Central memory CD8-positive, alpha-beta T cell (primary cell): Measurements from ENCODE around the gene COBLL1.

Source experiments
- ATAC-seq: fragments of 150-1000 bp; cut with Tn5 transposase; replicated peaks from 2 replicates; pipeline ENCODE4 v1.10.0; 2022; ENCODE audit warnings: mild to moderate bottlenecking, moderate FRiP score, moderate number of reproducible peaks; ENCODE audit not compliant: poor library complexity, severe bottlenecking; ENCODE audit errors: extremely low read depth
- DNase-seq, 2 donors: peaks; one replicate each; pipeline ENCODE4 v3.0.0; 2021; ENCODE audit warnings: low spot score in 2 of 2
- H3K27ac Mint-ChIP-seq: one replicate; pipeline ENCODE4 v1.8.0; 2022; ENCODE audit warnings: low read depth, mild to moderate bottlenecking, moderate library complexity, mixed read lengths
- H3K27me3 Mint-ChIP-seq: one replicate; pipeline ENCODE4 v1.8.0; 2022; ENCODE audit warnings: mixed read lengths
- H3K36me3 Mint-ChIP-seq: one replicate; pipeline ENCODE4 v1.8.0; 2022; ENCODE audit warnings: mild to moderate bottlenecking, moderate library complexity, mixed read lengths; ENCODE audit not compliant: insufficient read depth
- H3K4me1 Mint-ChIP-seq: one replicate; pipeline ENCODE4 v1.8.0; 2022; ENCODE audit warnings: mixed read lengths
- H3K4me3 Mint-ChIP-seq: one replicate; pipeline ENCODE4 v1.8.0; 2022; ENCODE audit warnings: mild to moderate bottlenecking, moderate library complexity, mixed read lengths
- H3K9me3 Mint-ChIP-seq: one replicate; pipeline ENCODE4 v1.8.0; 2022; ENCODE audit warnings: mixed read lengths

Gene COBLL1

DNA sequence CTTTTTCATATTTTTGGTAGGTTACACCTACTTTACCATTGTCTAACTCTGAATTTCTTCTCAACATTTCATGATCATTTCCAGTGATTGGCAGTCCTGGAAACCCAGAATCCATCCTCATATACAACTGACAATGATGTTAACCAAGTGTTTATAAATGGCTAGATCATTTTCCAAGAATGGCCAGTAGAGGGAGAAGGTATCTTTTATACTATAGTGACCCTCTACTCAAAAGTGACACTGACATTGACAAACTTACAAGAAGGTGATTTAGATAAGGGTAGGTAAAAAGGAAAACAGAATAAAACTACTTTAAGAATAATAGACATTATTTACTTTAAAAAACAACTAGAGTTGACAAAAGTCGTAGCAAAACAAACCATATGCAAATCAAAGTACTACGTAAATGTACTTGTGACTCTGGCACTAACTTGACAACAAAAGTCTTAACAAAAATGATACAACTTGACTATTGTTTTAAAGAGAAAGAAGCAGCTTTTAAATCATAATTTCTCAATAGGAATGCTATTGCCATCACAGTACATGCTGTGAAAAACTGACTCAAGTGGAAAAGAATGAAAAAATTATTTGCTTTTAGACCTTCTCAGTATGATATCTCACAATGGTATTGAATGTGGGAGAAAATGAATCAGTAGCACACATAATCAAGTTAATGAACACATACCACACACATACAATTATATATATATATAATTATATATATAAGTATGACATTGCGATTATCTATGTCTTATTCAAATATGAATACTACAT is 143.7 kb downstream of the COBLL1 start:
- no peak overlapping the region for H3K4me3 Mint-ChIP-seq
- no peaks in the 10 kb centered on the region for H3K4me1 Mint-ChIP-seq
- H3K27ac Mint-ChIP-seq, result no peak overlapping the region
- DNase-seq (no peak), ATAC-seq (no peak)
- no peaks in the 10 kb centered on the region for H3K9me3 Mint-ChIP-seq
- H3K27me3 Mint-ChIP-seq, result no peaks in the 10 kb centered on the region
- peaks cover 2% of the 10 kb centered on the region for H3K36me3 Mint-ChIP-seq

DNA sequence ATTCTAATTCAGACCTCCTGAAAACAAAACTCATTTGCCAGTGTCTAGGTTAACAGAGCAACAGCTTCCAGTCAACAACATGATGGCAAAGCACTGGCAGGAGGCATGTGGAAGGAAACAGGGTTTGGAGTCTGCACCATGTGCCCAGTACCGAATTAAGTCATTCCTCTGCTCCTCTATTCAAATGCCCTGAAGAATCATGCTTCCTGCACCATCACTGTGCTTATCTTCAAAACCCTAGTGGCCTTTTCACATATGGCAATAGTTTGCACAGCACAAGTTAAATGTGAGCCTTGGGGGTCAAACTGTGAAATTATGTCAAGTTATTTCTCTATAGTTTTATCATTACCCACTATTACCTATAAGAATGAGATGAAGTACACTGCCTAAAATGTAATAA is 145.0 kb downstream of the COBLL1 start:
- no peaks in the 10 kb centered on the region for H3K4me1 Mint-ChIP-seq
- no peak overlapping the region for H3K4me3 Mint-ChIP-seq
- H3K27me3 Mint-ChIP-seq, result no peaks in the 10 kb centered on the region
- H3K36me3 Mint-ChIP-seq, result peaks cover 2% of the 10 kb centered on the region
- H3K9me3 Mint-ChIP-seq, result no peaks in the 10 kb centered on the region
- no peak for ATAC-seq
- DNase-seq, result no peak
- H3K27ac Mint-ChIP-seq, result no peak overlapping the region

DNA sequence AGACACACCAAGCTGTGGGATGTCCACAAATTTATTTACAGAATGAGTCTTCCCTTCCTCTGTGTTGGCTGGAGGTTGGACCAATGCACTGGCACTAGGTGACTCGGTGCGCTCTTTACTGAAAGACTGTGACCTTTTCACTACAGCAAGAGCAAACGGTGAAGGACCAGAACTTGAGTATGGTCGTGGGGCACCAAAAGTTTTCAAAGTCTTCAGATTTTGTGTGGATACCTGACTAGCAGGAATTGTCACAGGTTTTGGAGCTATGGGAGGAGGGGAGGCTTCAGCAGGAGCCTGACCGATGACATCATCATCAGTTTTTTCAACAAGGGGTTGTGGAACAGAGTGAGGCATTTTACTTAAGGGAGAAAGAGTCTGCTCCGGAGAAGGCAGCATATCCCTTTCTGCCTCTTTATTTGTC is 147.3 kb downstream of the COBLL1 start:
- ATAC-seq, result no peak
- Mint-ChIP-seq H3K4me3 (no peak overlapping the region), H3K36me3 (peaks cover 2% of the 10 kb centered on the region), H3K27ac (no peak overlapping the region), H3K9me3 (peaks cover 7% of the 10 kb centered on the region), H3K4me1 (no peaks in the 10 kb centered on the region), H3K27me3 (no peaks in the 10 kb centered on the region)
- DNase-seq, result no peak

DNA sequence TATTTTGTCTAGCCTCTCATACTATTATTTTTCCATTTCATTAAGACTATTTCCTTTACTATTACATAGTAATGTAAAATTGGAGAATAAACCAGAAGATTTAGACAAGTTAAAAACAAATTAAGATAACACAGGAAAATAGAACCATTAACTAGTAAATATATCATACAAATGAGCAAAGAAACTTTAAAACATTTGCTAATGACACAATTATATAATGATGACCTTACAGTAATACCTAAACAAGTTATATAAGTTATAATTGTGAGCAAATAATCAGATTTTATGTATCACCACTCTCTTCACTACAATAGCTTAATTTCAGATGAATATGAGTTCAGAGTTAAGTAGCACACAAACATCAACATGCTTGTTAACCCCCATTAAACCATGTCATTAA is 147.8 kb downstream of the COBLL1 start:
- no peaks in the 10 kb centered on the region for H3K4me1 Mint-ChIP-seq
- no peak overlapping the region for H3K4me3 Mint-ChIP-seq
- DNase-seq (no peak), ATAC-seq (no peak)
- no peaks in the 10 kb centered on the region for H3K27me3 Mint-ChIP-seq
- H3K27ac Mint-ChIP-seq, result no peak overlapping the region
- peaks cover 7% of the 10 kb centered on the region for H3K9me3 Mint-ChIP-seq
- peaks cover 2% of the 10 kb centered on the region for H3K36me3 Mint-ChIP-seq

DNA sequence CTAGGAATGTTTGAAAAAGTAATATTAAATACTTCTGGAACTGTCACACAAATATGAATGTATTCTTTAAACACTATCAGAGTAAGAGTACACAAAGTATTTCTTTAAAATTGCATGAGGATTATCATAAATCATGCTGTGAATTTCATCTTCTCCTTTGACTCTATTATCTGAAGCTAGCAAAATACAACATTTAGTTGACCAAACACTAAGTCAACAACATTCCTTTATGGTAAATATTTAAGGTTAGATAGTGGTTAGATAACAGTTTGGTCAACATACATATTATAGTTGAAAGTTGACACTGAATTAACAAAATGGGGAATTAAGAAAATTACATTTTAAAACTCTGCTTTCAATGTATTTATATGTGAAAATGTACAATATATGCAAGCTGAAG is 148.2 kb downstream of the COBLL1 start:
- peaks cover 7% of the 10 kb centered on the region for H3K9me3 Mint-ChIP-seq
- no peak overlapping the region for H3K4me3 Mint-ChIP-seq
- no peaks in the 10 kb centered on the region for H3K27me3 Mint-ChIP-seq
- ATAC-seq (no peak), DNase-seq (no peak)
- H3K27ac Mint-ChIP-seq, result no peak overlapping the region
- no peaks in the 10 kb centered on the region for H3K4me1 Mint-ChIP-seq
- H3K36me3 Mint-ChIP-seq, result no peaks in the 10 kb centered on the region

DNA sequence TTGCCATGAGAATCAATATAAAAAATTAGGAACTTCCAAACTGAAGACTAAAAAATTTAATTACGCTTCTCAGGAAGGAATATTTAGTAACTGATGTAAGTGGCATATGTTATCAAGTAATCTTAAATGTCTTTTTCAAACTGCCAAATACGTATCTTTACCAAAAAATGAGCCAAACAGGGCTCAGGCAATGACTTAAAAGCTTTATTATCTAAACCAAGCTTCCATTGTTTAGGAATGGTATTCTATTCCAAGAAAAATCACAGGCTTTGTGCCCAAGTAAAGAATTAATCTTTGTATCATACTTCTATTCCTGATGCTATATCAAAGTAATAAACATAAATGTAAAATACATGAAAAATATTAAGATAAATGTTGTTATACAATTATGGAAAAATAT is 148.7 kb downstream of the COBLL1 start:
- no peaks in the 10 kb centered on the region for H3K36me3 Mint-ChIP-seq
- H3K4me3 Mint-ChIP-seq, result no peak overlapping the region
- no peaks in the 10 kb centered on the region for H3K4me1 Mint-ChIP-seq
- no peaks in the 10 kb centered on the region for H3K27me3 Mint-ChIP-seq
- no peak for DNase-seq
- no peak overlapping the region for H3K27ac Mint-ChIP-seq
- no peak for ATAC-seq
- H3K9me3 Mint-ChIP-seq, result peaks cover 7% of the 10 kb centered on the region

DNA sequence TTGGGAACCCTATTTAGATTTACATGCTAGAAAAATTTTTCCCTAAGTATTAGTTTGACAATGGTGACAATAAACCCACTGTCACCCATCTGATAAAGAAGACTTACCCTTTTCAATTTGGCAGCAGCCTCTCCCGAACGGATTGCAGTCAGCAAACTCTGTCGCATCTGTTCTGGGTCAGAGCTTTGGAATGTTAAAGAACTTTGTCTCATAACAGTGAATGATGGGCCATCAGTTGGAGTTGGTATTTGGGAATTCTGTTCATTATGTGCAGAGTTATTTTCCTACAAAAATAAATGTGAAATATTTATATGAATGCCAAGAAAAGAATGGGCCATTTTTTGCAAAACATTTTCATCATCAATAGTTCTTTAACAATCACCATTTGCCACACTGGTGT is 149.5 kb downstream of the COBLL1 start:
- H3K4me3 Mint-ChIP-seq, result no peak overlapping the region
- H3K4me1 Mint-ChIP-seq, result no peaks in the 10 kb centered on the region
- ATAC-seq (no peak), DNase-seq (no peak)
- H3K9me3 Mint-ChIP-seq, result peaks cover 7% of the 10 kb centered on the region
- H3K36me3 Mint-ChIP-seq, result no peaks in the 10 kb centered on the region
- H3K27ac Mint-ChIP-seq, result no peak overlapping the region
- no peaks in the 10 kb centered on the region for H3K27me3 Mint-ChIP-seq

- H3K27me3 Mint-ChIP-seq, result no peaks in the 10 kb centered on the region
- DNase-seq (no peak), ATAC-seq (no peak)
- H3K4me1 Mint-ChIP-seq, result no peaks in the 10 kb centered on the region
- H3K4me3 Mint-ChIP-seq, result no peak overlapping the region
- no peaks in the 10 kb centered on the region for H3K36me3 Mint-ChIP-seq
- H3K9me3 Mint-ChIP-seq, result peaks cover 7% of the 10 kb centered on the region
- H3K27ac Mint-ChIP-seq, result no peak overlapping the region
Observed at GRCh38 chr2:164691346-164691887, 150.2 kb downstream of the COBLL1 start.

DNA sequence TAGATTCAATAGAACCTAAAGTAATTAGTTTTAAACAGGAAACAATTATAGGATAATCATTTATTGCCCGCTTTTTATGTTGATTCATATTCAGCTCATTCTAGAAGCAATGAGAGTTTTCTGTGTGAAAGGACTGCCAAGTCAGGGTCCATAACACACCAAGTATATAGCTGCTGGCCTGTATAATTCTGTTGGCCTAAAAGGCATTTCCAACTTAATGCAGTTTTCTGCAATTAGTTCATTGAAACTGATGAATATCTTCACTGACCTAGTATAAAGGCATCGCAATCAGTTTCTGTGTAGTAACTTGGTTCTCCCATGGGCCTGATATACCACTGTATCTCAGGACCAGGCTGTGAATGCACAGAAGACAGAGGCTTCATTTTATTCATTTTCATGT is 151.3 kb downstream of the COBLL1 start:
- no peak overlapping the region for H3K27ac Mint-ChIP-seq
- peaks cover 7% of the 10 kb centered on the region for H3K9me3 Mint-ChIP-seq
- H3K36me3 Mint-ChIP-seq, result no peaks in the 10 kb centered on the region
- no peak for DNase-seq
- ATAC-seq, result no peak
- H3K4me3 Mint-ChIP-seq, result no peak overlapping the region
- no peaks in the 10 kb centered on the region for H3K27me3 Mint-ChIP-seq
- H3K4me1 Mint-ChIP-seq, result no peaks in the 10 kb centered on the region

DNA sequence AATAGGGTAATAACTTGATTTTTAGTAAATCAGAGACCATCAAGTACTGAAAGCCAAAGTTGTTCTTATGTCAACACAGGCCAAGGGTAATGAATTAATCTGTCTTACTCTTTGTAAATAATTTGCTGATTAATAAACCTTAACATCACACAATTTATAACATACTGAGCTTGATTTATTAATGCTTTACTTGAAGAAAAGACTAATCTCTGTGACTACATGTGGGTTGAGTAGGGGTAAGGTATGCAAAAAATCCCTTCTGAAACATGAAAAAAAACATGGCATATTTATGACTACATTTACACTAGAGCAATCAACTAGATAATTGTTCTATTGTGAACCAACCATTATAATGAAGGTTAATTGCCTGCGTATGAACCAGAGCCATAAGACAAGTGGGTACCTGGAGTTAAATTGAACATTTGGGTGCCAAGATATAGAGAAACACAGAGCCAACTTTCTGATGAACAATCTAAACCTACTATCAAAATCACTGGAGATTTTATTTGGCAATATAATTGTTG is 152.7 kb downstream of the COBLL1 start:
- no peak for ATAC-seq
- no peaks in the 10 kb centered on the region for H3K4me1 Mint-ChIP-seq
- no peak overlapping the region for H3K4me3 Mint-ChIP-seq
- H3K36me3 Mint-ChIP-seq, result no peaks in the 10 kb centered on the region
- H3K27me3 Mint-ChIP-seq, result no peaks in the 10 kb centered on the region
- H3K9me3 Mint-ChIP-seq, result peaks cover 7% of the 10 kb centered on the region
- DNase-seq, result no peak
- no peak overlapping the region for H3K27ac Mint-ChIP-seq

DNA sequence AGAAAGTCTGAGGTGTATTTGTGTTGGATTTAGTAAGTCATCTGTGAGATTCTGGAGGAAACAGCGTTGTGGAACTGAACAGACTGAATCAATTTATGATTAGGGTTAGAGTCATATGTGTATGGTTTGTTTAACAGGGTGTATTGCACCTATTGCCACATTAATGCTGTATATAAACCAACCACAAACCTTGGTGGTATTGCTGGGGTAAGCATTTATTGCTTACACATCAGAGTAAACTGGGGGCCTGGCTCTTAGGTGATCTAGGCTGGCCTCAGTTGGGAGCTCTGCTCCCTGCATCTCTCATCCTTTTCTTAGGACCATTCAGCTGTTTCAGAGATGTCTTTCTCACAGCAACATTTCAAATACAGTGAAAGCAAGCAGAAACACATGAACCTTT is 160.6 kb downstream of the COBLL1 start:
- Mint-ChIP-seq H3K9me3 (peaks cover 10% of the 10 kb centered on the region), H3K27ac (no peak overlapping the region), H3K4me1 (no peaks in the 10 kb centered on the region), H3K4me3 (no peak overlapping the region), H3K36me3 (no peaks in the 10 kb centered on the region), H3K27me3 (no peaks in the 10 kb centered on the region)
- ATAC-seq (no peak), DNase-seq (no peak)

GRCh38 chr2:164678631-164679149 is 162.9 kb downstream of the COBLL1 start:
- Mint-ChIP-seq H3K4me1 (no peaks in the 10 kb centered on the region), H3K4me3 (no peak overlapping the region), H3K9me3 (peaks cover 10% of the 10 kb centered on the region), H3K27ac (no peak overlapping the region), H3K36me3 (no peaks in the 10 kb centered on the region), H3K27me3 (no peaks in the 10 kb centered on the region)
- ATAC-seq (no peak), DNase-seq (no peak)

- Mint-ChIP-seq H3K36me3 (no peaks in the 10 kb centered on the region), H3K4me1 (no peaks in the 10 kb centered on the region), H3K4me3 (no peak overlapping the region), H3K27me3 (no peaks in the 10 kb centered on the region), H3K9me3 (peaks cover 10% of the 10 kb centered on the region), H3K27ac (no peak overlapping the region)
- ATAC-seq (no peak), DNase-seq (no peak)
Observed at GRCh38 chr2:164677733-164678132, 163.9 kb downstream of the COBLL1 start.
